Stimulated activated CD4-positive, alpha-beta T cell treated with anti-CD3 and anti-CD28 coated beads, Interleukin-12 subunit alpha, Interleukin-12 subunit beta, amount 100 ng/mL, for 48 hours (primary cell): ENCODE measurements around the gene TMOD3.

Experiments used
- DNase-seq, 3 donors: peaks; one replicate each; pipeline ENCODE4 v3.0.0-alpha.2; 2020; ENCODE audit warnings: low read depth in 2 of 3, low spot score in 1 of 3

Gene TMOD3

GRCh38 chr15:51907136-51907862, 77.8 kb downstream of the TMOD3 start:
- DNase-seq, result no peak

DNA sequence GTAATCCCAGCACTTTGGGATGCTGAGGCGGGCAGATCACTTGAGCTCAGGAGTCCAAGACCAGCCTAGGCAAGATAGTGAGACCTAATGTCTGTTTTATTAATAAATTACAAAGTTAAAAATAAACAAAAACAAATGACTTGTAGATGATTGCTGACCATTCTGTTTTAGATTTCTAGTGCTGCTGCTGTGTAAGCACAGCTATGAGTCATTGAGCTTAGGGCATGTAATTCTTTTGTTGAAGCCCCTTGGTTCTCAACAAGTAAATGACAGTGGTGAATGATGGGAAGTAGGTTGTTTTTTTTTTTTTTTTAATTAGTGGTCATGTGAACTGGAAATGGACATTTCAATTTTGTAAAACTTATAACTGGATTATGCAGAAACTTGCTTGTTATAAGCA, 78.9 kb downstream of the TMOD3 start:
- DNase-seq, result no peak

GRCh38 chr15:51909584-51909983, 80.1 kb downstream of the TMOD3 start:
- no peak for DNase-seq

GRCh38 chr15:51912528-51912927, 83.1 kb downstream of the TMOD3 start:
- no peak for DNase-seq

GRCh38 chr15:51917493-51917892, 88.0 kb downstream of the TMOD3 start:
- no peak for DNase-seq

DNA sequence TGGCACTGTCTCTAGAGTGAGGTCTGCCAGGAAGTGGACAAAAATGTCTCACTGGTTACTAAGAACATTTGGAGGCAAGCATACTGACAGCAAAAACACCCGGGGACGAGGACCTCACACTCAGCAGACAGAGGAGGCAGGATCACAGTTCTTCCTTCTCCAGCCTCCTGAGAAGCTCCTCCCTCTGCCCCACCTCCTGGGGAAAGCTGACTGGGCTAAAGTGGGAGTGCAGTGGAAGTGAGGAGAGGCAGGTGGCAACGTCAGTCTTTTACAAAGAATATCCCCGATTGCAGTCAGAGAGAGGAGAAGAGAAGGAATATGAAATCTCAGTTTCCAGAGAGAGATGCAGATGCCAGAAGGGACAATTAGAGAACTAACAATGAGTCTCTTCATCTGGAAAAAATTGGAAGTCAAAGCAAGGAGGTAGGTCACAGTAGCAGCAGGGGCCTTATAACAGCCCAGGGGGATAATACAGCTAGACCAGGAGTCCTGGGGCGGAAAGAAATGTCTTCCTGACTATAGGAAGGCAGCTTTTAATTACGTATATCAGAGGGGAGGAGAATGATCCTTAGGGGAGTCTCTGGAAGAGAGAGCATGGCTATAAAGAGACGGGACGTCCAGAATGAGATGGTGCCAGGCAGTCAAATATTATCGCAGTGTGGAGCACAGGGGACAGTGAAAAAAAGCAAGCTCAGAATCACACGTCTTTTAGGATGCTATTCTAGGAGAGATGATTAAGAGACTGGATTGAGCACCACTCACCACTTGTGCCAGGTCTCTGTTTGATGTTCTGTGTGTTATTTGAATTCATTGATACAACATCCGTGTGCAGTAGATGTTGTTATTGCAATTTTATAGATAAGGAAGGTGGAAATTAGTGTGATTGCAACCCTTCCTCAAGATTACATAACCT, 95.0 kb downstream of the TMOD3 start:
- DNase-seq, result no peak

DNA sequence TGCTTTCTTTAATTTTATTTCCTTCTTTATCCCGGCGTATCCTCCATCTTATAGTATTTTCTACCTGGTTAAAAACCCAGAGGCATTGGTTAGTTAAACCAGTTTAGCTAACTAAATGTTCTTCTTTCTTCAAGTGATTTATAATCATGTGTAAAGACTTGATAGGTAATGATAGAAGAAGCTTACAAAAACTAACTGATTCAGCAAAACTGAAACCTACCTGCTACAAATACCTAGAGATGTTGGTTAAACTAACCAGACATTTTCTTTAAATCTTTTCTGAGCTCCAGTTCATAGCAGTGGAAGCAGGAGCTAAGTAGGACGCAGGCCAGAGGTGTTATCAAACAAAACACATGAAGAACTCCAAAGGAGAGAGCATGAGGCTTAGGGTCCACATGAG, 97.4 kb downstream of the TMOD3 start:
- DNase-seq, result no peak

DNA sequence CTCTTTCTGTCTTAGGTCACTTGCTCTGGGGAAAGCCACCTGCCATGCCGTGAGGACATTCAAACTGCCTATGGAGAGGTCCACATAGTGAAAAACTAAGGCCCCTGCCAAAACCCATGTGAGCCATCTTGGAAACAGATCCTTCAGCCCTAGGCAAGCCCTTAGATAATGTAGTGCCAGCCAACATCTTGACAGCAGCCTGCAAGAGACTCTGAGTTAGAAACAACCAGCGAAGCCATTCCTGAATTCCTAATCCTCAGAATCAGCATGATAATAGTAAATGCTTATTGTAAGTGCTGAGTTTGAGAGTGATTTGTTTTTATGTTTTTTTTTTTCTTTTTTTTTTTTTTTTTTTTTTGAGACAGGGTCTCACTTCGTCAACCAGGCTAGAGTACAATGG, 101.6 kb downstream of the TMOD3 start:
- DNase-seq, result no peak

GRCh38 chr15:51931638-51932037, 102.2 kb downstream of the TMOD3 start:
- DNase-seq, result no peak

DNA sequence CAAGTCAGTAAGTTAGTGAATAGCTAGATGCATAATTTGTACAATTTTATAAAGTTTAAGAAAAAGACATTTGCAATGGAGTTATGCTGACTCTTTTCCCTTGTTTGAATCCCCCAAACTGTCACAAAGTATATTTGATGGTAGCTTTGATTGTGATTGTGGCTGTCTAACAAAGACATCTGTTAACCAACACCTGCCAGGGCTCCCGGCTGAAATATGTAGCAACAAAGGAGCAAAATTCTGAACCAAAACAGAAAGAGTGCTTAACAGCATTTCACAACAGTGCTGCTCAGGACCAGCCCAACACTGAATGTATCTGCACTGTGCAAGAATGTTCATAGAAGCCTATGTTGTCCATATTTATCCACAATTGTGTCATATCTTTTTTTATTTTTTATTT, 102.7 kb downstream of the TMOD3 start:
- DNase-seq, result no peak

GRCh38 chr15:51935466-51936104, 106.1 kb downstream of the TMOD3 start:
- no peak for DNase-seq

DNA sequence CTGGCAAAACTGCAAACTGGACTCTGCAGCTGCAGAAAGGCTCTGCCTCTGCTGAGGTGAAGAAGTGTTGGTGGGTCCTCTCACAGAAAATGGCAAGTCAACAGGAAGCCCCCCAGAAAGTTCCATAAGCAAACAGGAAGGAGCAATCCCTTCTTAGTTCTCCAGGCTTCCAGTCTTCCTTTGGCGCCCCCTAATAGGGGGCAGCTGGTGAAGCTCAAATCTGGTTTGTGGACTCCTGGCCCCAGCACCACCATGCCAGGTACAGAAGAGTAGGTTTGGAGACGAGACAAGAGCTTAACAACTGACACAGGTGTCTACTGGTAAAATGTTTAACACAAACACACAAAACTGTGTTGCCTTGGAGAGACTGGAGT, 106.6 kb downstream of the TMOD3 start:
- no peak for DNase-seq

- DNase-seq, result no peak
These were observed 108.8 kb downstream of the TMOD3 start for GRCh38 chr15:51938286-51938685.

DNA sequence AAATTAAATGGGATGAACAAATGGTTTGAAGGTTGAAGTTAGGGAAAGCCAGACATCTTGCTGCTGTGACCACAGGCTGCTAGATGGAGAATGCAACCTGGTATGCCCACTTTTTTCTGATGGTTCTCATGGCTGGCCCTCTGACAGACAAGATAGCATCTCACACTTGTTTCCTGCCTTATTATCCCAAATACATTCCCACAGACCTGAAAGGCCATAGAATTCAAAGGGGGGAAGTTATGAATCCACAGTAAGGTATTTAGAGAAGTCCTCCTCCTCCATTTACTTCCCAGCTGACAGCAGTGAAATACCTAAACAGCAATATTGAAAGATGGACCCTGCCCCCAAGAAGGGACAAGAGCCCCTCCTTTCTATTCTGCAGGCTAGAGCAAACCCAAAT, 109.8 kb downstream of the TMOD3 start:
- DNase-seq, result no peak

GRCh38 chr15:51947124-51947523, 117.7 kb downstream of the TMOD3 start:
- no peak for DNase-seq

DNA sequence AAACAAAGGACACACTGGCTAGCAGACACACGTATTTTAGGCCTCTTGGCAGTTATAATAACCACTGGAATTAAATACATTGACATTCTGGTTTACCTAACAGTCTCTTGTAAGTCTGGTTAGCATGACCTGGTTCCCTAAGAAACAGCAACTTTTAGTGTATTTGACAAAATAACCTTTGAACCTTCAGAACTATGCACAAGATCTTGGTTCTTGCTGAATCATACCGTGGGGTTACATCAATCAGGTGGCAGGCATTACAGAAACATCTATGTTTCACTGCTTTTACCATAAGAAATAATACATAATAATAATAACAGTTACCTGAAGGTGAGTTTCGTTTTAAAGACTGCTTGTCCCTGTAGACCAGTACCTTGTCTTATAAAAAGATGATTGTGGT, 123.4 kb downstream of the TMOD3 start:
- DNase-seq, result no peak

DNA sequence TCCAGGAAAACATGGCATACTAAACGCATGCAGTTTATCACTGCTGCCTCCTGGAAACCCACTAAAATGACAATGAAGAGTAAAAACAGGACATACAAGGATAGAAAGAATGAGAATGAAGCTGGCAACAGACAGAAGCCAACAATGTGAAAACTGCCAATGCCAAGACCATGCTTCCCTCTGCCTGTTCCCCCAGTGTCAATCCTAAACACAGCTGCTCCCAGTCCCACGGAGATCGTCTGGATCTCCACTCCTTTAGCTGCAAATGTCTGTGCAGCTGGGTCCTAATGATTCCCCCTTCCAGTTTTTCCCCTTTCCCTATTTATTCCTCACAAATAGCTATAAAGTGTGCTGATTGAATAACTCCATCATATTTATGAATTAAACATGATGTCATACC, 126.1 kb downstream of the TMOD3 start:
- no peak for DNase-seq
